HG02973 (cell line): Measurements from ENCODE around the gene AKAP12.

Source experiments
- ATAC-seq: cut with Tn5 transposase; IDR thresholded peaks from one replicate; pipeline ENCODE4 v1.9.1; 2021; ENCODE audit warnings: moderate library complexity; ENCODE audit not compliant: unreplicated experiment

AKAP12 gene

GRCh38 chr6:151399679-151400078 lies 159.9 kb downstream of the AKAP12 start:
- ATAC-seq: no peak

GRCh38 chr6:151400473-151400872 lies 160.7 kb downstream of the AKAP12 start:
- ATAC-seq: no peak

GRCh38 chr6:151402228-151402627 lies 162.5 kb downstream of the AKAP12 start:
- no peak for ATAC-seq

GRCh38 chr6:151403919-151404308 lies 164.1 kb downstream of the AKAP12 start:
- no peak for ATAC-seq
